ELF-1 (cell line): Measurements from ENCODE around the gene ALKBH8.
A peak's percentile ranks its signal among the peaks of the same experiment; 100 is the strongest.
"Not testable (repeated sequence)": the region's sequence is repeated elsewhere in the genome, so short reads cannot be mapped to it uniquely, and the experiment has no call there.

Experiments
- DNase-seq: peaks from one replicate; pipeline ENCODE4 v3.0.0-alpha.2; 2016; ENCODE audit warnings: low read depth, low spot score

Gene ALKBH8

DNA sequence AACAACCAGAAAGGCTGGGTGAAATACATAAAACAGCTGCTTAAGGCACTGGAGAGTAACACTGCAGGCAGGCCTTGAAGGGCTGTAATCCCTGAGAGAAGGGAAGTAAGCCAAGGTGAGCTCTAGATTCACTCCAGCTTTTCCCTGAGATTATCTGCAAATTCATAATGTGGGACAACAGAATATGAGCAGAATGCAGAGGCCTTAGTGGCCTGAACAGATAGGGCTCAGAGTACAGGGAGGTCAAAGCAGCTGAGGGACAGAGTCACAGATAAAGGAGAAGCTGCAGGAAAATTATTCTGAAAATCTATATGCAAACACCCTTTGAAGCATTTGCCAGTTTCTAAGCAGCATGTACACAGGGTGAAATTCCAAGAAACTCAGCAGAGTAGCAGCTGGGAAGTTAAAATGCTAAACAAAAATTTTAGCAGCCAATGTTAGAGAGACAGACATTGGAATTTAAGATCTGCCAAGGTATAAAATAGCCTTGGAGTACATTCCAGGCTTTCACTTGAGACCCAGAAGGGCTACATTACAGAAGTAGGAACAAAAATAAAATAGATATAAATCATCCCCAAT is 59.8 kb downstream of the ALKBH8 start:
- DNase-seq: no peak

GRCh38 chr11:107504981-107505380 is 60.6 kb downstream of the ALKBH8 start:
- DNase-seq: no peak

GRCh38 chr11:107501713-107502112 is 63.8 kb downstream of the ALKBH8 start:
- no peak for DNase-seq

GRCh38 chr11:107497371-107497770 is 68.2 kb downstream of the ALKBH8 start:
- DNase-seq: not testable (repeated sequence)

DNA sequence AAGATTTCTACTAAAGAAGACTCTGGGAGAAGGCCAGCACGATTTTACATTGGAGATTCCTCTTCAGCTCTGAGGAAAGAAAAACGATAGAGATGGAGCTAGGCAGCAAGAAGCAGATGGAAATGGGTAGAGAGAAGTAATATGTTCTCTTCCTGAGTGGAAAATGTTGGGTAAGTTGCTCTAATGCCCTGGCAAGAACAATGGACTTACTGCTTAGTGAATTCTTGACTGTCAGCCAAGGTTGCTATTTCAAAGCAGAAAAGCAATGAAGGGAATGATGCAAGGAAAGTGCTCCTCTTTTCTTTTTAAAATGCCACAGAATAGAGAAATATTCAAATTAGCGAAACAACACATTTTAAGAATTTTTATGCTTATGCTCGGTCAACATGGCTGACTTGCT is 69.5 kb downstream of the ALKBH8 start:
- DNase-seq: no peak

DNA sequence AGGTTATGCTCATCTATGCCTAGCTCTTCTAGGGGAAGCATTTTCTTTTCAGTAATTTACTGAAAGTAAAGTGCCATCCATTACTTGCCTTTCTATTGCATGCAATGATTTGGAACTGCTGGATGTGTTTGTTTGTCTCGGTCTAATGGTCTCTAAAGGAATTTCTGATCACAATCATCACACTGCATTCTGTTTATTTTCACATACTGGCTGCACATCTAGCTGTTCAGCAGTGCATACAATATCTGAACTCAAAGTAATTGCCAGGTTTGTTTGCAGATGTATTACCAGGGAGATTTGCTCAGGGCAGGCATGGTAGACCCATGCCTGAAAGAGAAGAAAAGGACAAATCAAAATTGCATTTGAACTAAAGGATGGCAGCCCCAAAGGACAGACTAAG is 71.5 kb downstream of the ALKBH8 start:
- DNase-seq: no peak

DNA sequence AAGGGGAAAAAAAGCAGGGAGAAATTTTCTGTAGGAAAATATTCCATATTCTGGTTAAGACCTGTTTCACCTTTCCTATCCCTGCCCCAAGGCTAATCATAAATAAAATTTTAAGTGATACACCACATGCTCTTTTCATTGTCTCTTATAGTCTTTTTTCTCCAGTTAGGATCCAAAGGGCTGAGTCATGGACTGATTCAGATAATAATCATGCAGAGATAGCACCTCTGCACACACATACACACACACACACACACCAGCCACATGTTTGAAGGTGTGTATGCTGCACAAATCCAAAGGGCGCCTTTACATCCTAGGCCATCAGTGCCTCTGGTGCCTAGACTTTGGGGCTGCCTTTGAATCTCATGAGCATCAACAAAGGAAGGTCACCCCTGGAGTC is 72.4 kb downstream of the ALKBH8 start:
- no peak for DNase-seq

DNA sequence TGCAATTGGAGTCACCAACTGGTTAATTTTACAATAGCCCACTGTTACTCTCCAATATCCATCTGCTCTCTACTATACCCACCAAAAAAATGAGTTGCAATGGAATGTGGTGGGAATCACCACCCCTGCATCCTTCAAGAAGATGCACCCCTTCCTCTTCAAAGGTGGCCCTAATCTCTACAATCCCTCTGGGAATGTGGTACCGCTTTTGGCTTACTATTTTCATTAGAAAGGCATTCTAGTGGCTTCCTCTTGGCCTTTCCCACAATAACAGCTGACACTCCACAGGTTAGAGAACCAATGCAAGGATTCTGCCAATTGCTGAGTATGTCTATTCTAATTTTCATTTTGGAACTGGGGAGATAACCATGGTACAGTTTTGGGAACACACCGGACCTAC is 74.7 kb downstream of the ALKBH8 start:
- no peak for DNase-seq

DNA sequence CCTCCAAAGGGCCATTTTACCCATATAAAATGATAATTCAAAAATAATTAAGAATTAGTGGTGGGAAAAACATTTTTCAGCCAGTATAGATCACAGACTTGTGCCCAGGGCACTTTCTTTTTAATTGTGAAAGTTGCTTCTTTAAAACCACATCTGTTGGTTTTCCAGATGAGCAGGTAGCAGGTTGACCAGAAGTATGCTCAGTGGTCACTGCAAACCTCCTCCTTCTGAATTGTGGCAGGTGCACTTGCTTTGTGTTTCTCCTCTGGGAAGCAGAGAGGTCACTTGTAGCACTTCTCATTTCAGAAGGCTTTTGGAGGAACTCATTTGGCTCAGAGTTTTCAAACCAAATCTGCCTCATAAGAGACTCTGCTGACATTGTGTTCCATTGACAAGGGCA is 83.3 kb downstream of the ALKBH8 start:
- DNase-seq: no peak

GRCh38 chr11:107478922-107479321 is 86.6 kb downstream of the ALKBH8 start:
- DNase-seq: no peak

GRCh38 chr11:107477820-107478219 is 87.7 kb downstream of the ALKBH8 start:
- DNase-seq: no peak

GRCh38 chr11:107473792-107474191 is 91.7 kb downstream of the ALKBH8 start:
- DNase-seq: no peak

DNA sequence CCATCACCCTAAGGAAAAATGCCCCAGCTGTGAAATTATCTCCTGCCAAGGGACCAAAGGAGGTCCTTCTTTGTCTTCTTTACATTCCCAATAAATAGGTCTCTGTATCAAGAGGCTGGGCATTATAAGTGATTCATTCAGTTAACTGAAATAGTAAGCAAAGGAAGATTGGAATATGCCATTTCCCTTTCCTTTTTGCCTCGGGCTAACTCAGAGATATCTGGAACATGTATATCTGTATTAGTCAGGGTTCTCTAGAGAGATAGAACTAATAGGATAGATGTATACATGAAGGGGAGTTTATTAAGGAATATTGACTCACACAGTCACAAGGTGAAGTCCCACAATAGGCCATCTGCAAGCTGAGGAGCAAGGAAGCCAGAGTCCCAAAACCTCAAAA is 92.6 kb downstream of the ALKBH8 start:
- no peak for DNase-seq

- no peak for DNase-seq
Measured at GRCh38 chr11:107468596-107468995, 96.9 kb downstream of the ALKBH8 start.

- DNase-seq: no peak
Measured at GRCh38 chr11:107467696-107468095, 97.8 kb downstream of the ALKBH8 start.

DNA sequence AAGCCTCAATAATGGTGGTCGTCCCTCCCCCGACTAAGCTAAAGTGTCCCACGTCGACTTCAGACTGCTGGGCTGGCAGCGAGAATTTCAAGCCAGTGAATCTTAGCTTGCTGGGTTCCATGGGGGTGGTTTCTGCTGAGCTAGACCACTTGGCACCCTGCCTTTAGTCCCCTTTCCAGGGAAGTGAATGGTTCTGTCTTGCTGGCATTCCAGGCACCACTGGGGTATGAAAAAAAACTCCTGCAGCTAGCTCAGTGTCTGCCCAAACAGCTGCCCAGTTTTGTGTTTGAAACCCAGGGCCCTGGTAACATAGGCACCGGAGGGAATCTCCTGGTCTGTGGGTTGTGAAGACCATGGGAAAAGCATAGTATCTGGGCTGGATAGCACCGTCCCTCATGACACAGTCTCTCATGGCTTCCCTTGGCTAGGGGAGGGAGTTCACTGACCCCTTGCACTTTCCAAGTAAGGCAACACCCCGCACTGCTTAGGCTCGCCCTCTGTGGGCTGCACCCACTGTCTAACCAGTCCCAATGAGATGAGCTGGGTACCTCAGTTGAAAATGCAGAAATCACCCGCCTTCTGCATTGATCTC is 99.2 kb downstream of the ALKBH8 start:
- not testable (repeated sequence) for DNase-seq

- DNase-seq: peak; percentile 95
Measured at GRCh38 chr11:107457558-107458271, 107.8 kb downstream of the ALKBH8 start, which contains the start of gene CWF19L2. Gene CWF19L2 (minus strand): TSS chr11:107457825. CDS start chr11:107457816, 9 bp downstream.

DNA sequence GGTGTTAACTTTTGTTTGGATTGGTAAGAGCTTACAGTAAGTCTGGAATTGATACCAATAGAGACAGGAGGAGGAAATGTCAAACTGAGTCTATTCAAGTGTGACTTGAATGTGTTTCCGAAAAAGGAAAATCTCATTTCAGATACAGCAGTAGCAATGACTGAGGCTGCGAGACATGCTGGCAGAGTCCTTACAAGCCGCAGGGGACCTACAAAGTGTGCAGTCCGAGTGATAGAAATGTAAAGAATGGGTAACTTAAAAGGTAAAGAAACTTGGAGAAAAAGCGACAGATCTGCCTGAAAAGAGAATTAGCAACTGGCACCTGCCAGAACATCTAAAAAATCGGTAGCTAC is 108.4 kb downstream of the ALKBH8 start:
- no peak for DNase-seq

DNA sequence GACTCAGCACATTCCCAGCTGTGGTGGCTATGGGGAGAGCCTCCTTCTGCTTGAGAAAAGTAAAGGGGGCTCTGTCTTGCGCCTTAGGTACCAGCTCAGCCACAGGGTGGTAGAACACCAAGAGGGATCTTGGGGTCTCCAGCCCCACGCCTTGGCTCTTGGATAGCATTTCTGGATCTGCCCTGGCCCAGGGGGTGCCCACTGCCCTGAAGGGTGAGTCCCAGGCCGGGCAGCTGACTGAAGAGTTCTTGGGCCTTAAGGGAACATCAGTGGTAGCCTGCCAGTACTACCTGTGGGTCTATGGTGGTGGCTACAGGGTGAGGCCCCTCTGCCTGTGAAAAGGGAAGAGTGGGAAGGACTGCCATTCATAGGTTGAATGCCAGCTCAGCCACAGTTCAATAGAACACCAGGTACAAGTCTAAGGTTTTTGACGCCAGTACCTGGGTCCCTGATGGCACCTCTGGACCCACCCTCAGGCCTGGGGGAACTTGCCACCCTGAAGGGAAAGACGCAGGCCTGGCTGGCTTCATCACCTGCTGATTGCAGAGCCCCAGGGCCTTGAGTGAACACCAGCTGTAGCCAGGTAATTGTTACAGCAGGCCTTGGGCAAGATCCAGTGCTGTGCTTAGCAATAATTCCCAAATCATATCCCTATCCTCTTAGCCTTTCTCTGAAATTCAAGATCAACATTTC is 111.8 kb downstream of the ALKBH8 start:
- DNase-seq: no peak
